ENCODE measurements around the gene CPLANE2.

GRCh38 chr1:16203550-16203949 lies 33.4 kb downstream of the CPLANE2 start:
- TF ChIP-seq YY1 (IDR thresholded peaks at IDR 0.05; ENCODE audit: low read depth) (no peak), TAF1 (IDR thresholded peaks at IDR 0.05; ENCODE audit: low read depth) (no peak), EGR1 (IDR thresholded peaks at IDR 0.05) (no peak), CREB1 (IDR thresholded peaks at IDR 0.05; ENCODE audit: low read depth) (no peak), RAD21 (IDR thresholded peaks at IDR 0.05; ENCODE audit: low read depth) (no peak), NFIC (IDR thresholded peaks at IDR 0.05) (no peak), TEAD4 (IDR thresholded peaks at IDR 0.05) (no peak), ZBTB7A (IDR thresholded peaks at IDR 0.05; ENCODE audit: low read depth) (no peak)
- TF ChIP-seq, protein P1, sequence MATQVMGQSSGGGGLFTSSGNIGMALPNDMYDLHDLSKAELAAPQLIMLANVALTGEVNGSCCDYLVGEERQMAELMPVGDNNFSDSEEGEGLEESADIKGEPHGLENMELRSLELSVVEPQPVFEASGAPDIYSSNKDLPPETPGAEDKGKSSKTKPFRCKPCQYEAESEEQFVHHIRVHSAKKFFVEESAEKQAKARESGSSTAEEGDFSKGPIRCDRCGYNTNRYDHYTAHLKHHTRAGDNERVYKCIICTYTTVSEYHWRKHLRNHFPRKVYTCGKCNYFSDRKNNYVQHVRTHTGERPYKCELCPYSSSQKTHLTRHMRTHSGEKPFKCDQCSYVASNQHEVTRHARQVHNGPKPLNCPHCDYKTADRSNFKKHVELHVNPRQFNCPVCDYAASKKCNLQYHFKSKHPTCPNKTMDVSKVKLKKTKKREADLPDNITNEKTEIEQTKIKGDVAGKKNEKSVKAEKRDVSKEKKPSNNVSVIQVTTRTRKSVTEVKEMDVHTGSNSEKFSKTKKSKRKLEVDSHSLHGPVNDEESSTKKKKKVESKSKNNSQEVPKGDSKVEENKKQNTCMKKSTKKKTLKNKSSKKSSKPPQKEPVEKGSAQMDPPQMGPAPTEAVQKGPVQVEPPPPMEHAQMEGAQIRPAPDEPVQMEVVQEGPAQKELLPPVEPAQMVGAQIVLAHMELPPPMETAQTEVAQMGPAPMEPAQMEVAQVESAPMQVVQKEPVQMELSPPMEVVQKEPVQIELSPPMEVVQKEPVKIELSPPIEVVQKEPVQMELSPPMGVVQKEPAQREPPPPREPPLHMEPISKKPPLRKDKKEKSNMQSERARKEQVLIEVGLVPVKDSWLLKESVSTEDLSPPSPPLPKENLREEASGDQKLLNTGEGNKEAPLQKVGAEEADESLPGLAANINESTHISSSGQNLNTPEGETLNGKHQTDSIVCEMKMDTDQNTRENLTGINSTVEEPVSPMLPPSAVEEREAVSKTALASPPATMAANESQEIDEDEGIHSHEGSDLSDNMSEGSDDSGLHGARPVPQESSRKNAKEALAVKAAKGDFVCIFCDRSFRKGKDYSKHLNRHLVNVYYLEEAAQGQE (IDR thresholded peaks at IDR 0.05; ENCODE audit: low read depth) = no peak

Data from Ishikawa (cell line).